ENCODE data around the gene FBN1.

FBN1 gene

GRCh38 chr15:48553559-48553958 lies 92.0 kb downstream of the FBN1 start:
- peak; percentile 76 for DNase-seq (ENCODE audit: low read depth)

- peak; percentile 58 for DNase-seq (ENCODE audit: low read depth)
Measured at GRCh38 chr15:48550822-48551525, 94.5 kb downstream of the FBN1 start.

- DNase-seq (ENCODE audit: low read depth), result no peak
Measured at GRCh38 chr15:48548455-48548854, 97.1 kb downstream of the FBN1 start.

GRCh38 chr15:48547286-48547685 lies 98.2 kb downstream of the FBN1 start:
- peak; percentile 89 for DNase-seq (ENCODE audit: low read depth)

- no peak for DNase-seq (ENCODE audit: low read depth)
Measured at GRCh38 chr15:48546296-48546695, 99.2 kb downstream of the FBN1 start.

- DNase-seq (ENCODE audit: low read depth), result peak; percentile 70
Measured at GRCh38 chr15:48544778-48545177, 100.7 kb downstream of the FBN1 start.

GRCh38 chr15:48541341-48542278 lies 103.9 kb downstream of the FBN1 start:
- DNase-seq (ENCODE audit: low read depth), result peak; percentile 88

- no peak for DNase-seq (ENCODE audit: low read depth)
Measured at GRCh38 chr15:48540756-48541155, 104.8 kb downstream of the FBN1 start.

GRCh38 chr15:48538941-48539340 lies 106.6 kb downstream of the FBN1 start:
- DNase-seq (ENCODE audit: low read depth), result no peak

GRCh38 chr15:48537271-48538113 lies 108.0 kb downstream of the FBN1 start:
- DNase-seq (ENCODE audit: low read depth), result no peak

GRCh38 chr15:48536681-48537091 lies 108.8 kb downstream of the FBN1 start:
- peak; percentile 56 for DNase-seq (ENCODE audit: low read depth)

GRCh38 chr15:48533982-48534381 lies 111.5 kb downstream of the FBN1 start:
- DNase-seq (ENCODE audit: low read depth), result peak; percentile 41

- no peak for DNase-seq (ENCODE audit: low read depth)
Measured at GRCh38 chr15:48532946-48533345, 112.6 kb downstream of the FBN1 start.

- DNase-seq (ENCODE audit: low read depth), result no peak
Measured at GRCh38 chr15:48530528-48530927, 115.0 kb downstream of the FBN1 start.

- no peak for DNase-seq (ENCODE audit: low read depth)
Measured at GRCh38 chr15:48528921-48529320, 116.6 kb downstream of the FBN1 start.

- DNase-seq (ENCODE audit: low read depth), result no peak
Measured at GRCh38 chr15:48527517-48527916, 118.0 kb downstream of the FBN1 start.

GRCh38 chr15:48522911-48523310 lies 122.6 kb downstream of the FBN1 start:
- no peak for DNase-seq (ENCODE audit: low read depth)

GRCh38 chr15:48522123-48522522 lies 123.4 kb downstream of the FBN1 start:
- no peak for DNase-seq (ENCODE audit: low read depth)

GRCh38 chr15:48520376-48521155 lies 124.9 kb downstream of the FBN1 start:
- DNase-seq (ENCODE audit: low read depth), result no peak

- DNase-seq (ENCODE audit: low read depth), result no peak
Measured at GRCh38 chr15:48516121-48516520, 129.4 kb downstream of the FBN1 start.

GRCh38 chr15:48515500-48515899 lies 130.0 kb downstream of the FBN1 start:
- DNase-seq (ENCODE audit: low read depth), result no peak

Measured in iris pigment epithelial cell (primary cell).